ENCODE results near the gene POLD1. TPM values are rescaled to one million over a fixed set of nuclear protein-coding genes. Genes with fewer than 3 reads are reported as not detected.

POLD1 gene
- polyA plus RNA-seq, 3 donors, result 9.3 to 22.4 (median 15.6) TPM

- H3K4me1 Mint-ChIP-seq, result peaks cover 70% of the 10 kb centered on the region
- H3K4me1 ChIP-seq (ENCODE audit: control insufficient read depth in 1 of 2, insufficient read depth in 2 of 2, low read length in 2 of 2), result peaks cover 90 to 94% of the 10 kb centered on the region in 2 donors
- H3K27me3 ChIP-seq (ENCODE audit: control insufficient read depth in 2 of 2, insufficient read depth in 2 of 2, low read length in 2 of 2), result no peaks in the 10 kb centered on the region
- H3K9me3 Mint-ChIP-seq, result peaks cover 0 to 5% (median 4%) of the 10 kb centered on the region in 7 donors
- peaks cover 63% of the 10 kb centered on the region for H4K20me1 ChIP-seq (ENCODE audit: insufficient read depth, low read length)
- H3K4me2 ChIP-seq (replicated peaks; ENCODE audit: extremely low read depth, low read length, poor library complexity, severe bottlenecking), result peak overlapping the region; percentile 93
- peak overlapping the region; percentile 70 to 87 for H3K27ac ChIP-seq (ENCODE audit: low read depth in 1 of 2, low read length in 2 of 2)
- TF ChIP-seq, protein P1, sequence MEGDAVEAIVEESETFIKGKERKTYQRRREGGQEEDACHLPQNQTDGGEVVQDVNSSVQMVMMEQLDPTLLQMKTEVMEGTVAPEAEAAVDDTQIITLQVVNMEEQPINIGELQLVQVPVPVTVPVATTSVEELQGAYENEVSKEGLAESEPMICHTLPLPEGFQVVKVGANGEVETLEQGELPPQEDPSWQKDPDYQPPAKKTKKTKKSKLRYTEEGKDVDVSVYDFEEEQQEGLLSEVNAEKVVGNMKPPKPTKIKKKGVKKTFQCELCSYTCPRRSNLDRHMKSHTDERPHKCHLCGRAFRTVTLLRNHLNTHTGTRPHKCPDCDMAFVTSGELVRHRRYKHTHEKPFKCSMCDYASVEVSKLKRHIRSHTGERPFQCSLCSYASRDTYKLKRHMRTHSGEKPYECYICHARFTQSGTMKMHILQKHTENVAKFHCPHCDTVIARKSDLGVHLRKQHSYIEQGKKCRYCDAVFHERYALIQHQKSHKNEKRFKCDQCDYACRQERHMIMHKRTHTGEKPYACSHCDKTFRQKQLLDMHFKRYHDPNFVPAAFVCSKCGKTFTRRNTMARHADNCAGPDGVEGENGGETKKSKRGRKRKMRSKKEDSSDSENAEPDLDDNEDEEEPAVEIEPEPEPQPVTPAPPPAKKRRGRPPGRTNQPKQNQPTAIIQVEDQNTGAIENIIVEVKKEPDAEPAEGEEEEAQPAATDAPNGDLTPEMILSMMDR (IDR thresholded peaks at IDR 0.05), result no peak
- H3K27ac Mint-ChIP-seq, result peak overlapping the region; percentile 87 to 94 (median 91)
- H3K9ac ChIP-seq (ENCODE audit: insufficient read depth, low read length, poor library complexity, severe bottlenecking), result no peak overlapping the region
- peaks cover 31 to 45% of the 10 kb centered on the region in 2 donors for H3K36me3 ChIP-seq (replicated peaks in 1 of 2; ENCODE audit: control insufficient read depth in 1 of 2, insufficient read depth in 2 of 2, low read length in 2 of 2)
- peaks cover 84% of the 10 kb centered on the region for H3K79me2 ChIP-seq (ENCODE audit: insufficient read depth, low read length)
- peak overlapping the region in 2 of 3 experiments; percentile 20 to 88 for H3K4me3 ChIP-seq (replicated peaks in 1 of 3; ENCODE audit: low read depth in 2 of 3, low read length in 3 of 3)
- H3K36me3 Mint-ChIP-seq, result peaks cover 32 to 53% of the 10 kb centered on the region in 2 donors
- H2AFZ ChIP-seq (ENCODE audit: insufficient read depth, low read depth, low read length, poor library complexity, severe bottlenecking), result no peak overlapping the region
- peak; percentile 46 to 72 (median 52) for DNase-seq
- intact Hi-C loops (cut with micrococcal nuclease), result no loop called here
- H3K9me3 ChIP-seq (replicated peaks in 1 of 2; ENCODE audit: control insufficient read depth in 1 of 2, insufficient read depth in 1 of 2, low read length in 2 of 2), result no peaks in the 10 kb centered on the region
- H3K27me3 Mint-ChIP-seq (ENCODE audit: low read depth in 3 of 3), result peaks cover under 1 to 5% (median 1%) of the 10 kb centered on the region in 3 donors
- peak overlapping the region in 1 of 2 donors; percentile 39 for H3K4me3 Mint-ChIP-seq
Measured at GRCh38 chr19:50340331-50340730, 43.8 kb upstream of the POLD1 start.

- 68% methylated on average over 2 of the region's 3 CpGs for WGBS (ENCODE audit: insufficient coverage)
- no peaks in the 10 kb centered on the region for H3K27me3 ChIP-seq (ENCODE audit: control insufficient read depth in 2 of 2, insufficient read depth in 2 of 2, low read length in 2 of 2)
- TF ChIP-seq, protein P1 (IDR thresholded peaks at IDR 0.05), result no peak
- H3K36me3 Mint-ChIP-seq, result peaks cover 25 to 45% of the 10 kb centered on the region in 2 donors
- H3K4me3 ChIP-seq (replicated peaks in 1 of 3; ENCODE audit: low read depth in 2 of 3, low read length in 3 of 3), result peak overlapping the region in 2 of 3 experiments; percentile 20 to 88
- peaks cover 55% of the 10 kb centered on the region for H4K20me1 ChIP-seq (ENCODE audit: insufficient read depth, low read length)
- peaks cover 69% of the 10 kb centered on the region for H3K4me1 Mint-ChIP-seq
- intact Hi-C loops (cut with micrococcal nuclease), result loop anchor here in 1 of 2 donors (1.0 kb wide), 1 partner anchor 9 kb away; no protein-coding TSS in a partner anchor
- peak overlapping the region; percentile 43 to 62 for H3K4me3 Mint-ChIP-seq
- peak overlapping the region; percentile 85 to 94 (median 91) for H3K27ac Mint-ChIP-seq
- H3K36me3 ChIP-seq (replicated peaks in 1 of 2; ENCODE audit: control insufficient read depth in 1 of 2, insufficient read depth in 2 of 2, low read length in 2 of 2), result peaks cover 23 to 37% of the 10 kb centered on the region in 2 donors
- peaks cover 0 to 5% (median 3%) of the 10 kb centered on the region in 7 donors for H3K9me3 Mint-ChIP-seq
- peaks cover 0 to 3% (median 1%) of the 10 kb centered on the region in 3 donors for H3K27me3 Mint-ChIP-seq (ENCODE audit: low read depth in 3 of 3)
- peak; percentile 80 to 88 (median 85) for DNase-seq
- H3K79me2 ChIP-seq (ENCODE audit: insufficient read depth, low read length), result peaks cover 80% of the 10 kb centered on the region
- H3K4me2 ChIP-seq (replicated peaks; ENCODE audit: extremely low read depth, low read length, poor library complexity, severe bottlenecking), result peak overlapping the region; percentile 93
- no peak overlapping the region for H2AFZ ChIP-seq (ENCODE audit: insufficient read depth, low read depth, low read length, poor library complexity, severe bottlenecking)
- no peak overlapping the region for H3K9ac ChIP-seq (ENCODE audit: insufficient read depth, low read length, poor library complexity, severe bottlenecking)
- H3K4me1 ChIP-seq (ENCODE audit: control insufficient read depth in 1 of 2, insufficient read depth in 2 of 2, low read length in 2 of 2), result peaks cover 97 to 100% of the 10 kb centered on the region in 2 donors
- no peaks in the 10 kb centered on the region for H3K9me3 ChIP-seq (replicated peaks in 1 of 2; ENCODE audit: control insufficient read depth in 1 of 2, insufficient read depth in 1 of 2, low read length in 2 of 2)
- peak overlapping the region; percentile 70 to 87 for H3K27ac ChIP-seq (ENCODE audit: low read depth in 1 of 2, low read length in 2 of 2)
Measured at GRCh38 chr19:50341091-50341564, 43.0 kb upstream of the POLD1 start.

Data from CD14-positive monocyte (primary cell).